ENCODE results near the gene SUN2.

DNA sequence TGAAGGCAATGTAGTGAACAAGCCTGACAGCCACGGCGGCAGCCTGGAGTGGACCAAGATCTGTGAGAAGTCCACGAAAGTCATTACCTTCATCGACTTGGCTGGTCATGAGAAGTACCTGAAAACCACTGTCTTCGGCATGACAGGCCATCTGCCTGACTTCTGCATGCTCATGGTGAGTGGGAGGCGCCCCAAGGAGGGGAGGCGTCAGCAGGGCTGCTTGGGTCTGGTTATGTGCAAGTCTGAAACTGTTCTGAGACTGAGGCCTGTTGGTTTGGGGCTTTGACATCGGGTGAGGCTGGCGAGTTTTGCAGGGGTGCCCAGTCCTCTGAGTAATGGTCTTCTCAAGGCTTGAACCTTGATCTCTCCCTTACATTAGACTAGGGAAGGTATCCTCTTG is 39.0 kb downstream of the SUN2 start:
- TF ChIP-seq, protein P1, sequence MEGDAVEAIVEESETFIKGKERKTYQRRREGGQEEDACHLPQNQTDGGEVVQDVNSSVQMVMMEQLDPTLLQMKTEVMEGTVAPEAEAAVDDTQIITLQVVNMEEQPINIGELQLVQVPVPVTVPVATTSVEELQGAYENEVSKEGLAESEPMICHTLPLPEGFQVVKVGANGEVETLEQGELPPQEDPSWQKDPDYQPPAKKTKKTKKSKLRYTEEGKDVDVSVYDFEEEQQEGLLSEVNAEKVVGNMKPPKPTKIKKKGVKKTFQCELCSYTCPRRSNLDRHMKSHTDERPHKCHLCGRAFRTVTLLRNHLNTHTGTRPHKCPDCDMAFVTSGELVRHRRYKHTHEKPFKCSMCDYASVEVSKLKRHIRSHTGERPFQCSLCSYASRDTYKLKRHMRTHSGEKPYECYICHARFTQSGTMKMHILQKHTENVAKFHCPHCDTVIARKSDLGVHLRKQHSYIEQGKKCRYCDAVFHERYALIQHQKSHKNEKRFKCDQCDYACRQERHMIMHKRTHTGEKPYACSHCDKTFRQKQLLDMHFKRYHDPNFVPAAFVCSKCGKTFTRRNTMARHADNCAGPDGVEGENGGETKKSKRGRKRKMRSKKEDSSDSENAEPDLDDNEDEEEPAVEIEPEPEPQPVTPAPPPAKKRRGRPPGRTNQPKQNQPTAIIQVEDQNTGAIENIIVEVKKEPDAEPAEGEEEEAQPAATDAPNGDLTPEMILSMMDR (IDR thresholded peaks at IDR 0.05), result no peak
- no peak for TF ChIP-seq POLR2A (IDR thresholded peaks at IDR 0.05)
